NCI-H2171 treated with DMSO at 0.1 percent for 48 hours (cell line): Measurements from ENCODE around the gene TRIM58.

ENCODE experiments used
- DNase-seq: peaks from one replicate; lab custom pipeline; 2025; lab: John Stamatoyannopoulos, UW

TRIM58 gene, protein sequence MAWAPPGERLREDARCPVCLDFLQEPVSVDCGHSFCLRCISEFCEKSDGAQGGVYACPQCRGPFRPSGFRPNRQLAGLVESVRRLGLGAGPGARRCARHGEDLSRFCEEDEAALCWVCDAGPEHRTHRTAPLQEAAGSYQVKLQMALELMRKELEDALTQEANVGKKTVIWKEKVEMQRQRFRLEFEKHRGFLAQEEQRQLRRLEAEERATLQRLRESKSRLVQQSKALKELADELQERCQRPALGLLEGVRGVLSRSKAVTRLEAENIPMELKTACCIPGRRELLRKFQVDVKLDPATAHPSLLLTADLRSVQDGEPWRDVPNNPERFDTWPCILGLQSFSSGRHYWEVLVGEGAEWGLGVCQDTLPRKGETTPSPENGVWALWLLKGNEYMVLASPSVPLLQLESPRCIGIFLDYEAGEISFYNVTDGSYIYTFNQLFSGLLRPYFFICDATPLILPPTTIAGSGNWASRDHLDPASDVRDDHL

DNA sequence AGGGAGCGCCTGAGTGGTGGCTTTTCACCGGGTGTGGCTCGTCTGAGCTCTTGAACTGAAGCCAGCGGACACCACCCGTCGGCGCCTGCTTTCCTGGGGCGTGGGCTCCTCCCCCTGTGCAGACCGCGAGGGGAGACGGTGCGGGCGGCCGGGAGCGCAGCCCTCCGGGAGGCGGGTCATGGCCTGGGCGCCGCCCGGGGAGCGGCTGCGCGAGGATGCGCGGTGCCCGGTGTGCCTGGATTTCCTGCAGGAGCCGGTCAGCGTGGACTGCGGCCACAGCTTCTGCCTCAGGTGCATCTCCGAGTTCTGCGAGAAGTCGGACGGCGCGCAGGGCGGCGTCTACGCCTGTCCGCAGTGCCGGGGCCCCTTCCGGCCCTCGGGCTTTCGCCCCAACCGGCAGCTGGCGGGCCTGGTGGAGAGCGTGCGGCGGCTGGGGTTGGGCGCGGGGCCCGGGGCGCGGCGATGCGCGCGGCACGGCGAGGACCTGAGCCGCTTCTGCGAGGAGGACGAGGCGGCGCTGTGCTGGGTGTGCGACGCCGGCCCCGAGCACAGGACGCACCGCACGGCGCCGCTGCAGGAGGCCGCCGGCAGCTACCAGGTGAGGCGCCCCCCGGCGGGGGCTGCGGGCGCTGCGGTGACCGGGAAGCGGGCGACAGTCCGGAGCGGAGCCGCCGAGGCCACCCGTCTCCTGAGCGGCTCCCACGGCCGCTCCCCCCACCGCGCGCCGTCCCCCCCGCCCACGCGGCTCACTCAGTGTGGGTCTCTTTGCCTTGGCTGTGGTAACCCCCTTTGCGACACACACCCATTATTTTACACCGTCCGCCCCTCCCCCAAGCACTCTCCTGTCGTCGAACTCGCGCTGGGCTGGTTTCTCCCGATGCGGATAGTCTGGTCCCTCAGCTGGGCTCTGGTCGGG, at the start of gene TRIM58:
TSS of gene TRIM58 (plus strand) at position 119 of the 916 bp plus-strand sequence. CDS start at position 179, 60 bp downstream.
- no peak for DNase-seq

DNA sequence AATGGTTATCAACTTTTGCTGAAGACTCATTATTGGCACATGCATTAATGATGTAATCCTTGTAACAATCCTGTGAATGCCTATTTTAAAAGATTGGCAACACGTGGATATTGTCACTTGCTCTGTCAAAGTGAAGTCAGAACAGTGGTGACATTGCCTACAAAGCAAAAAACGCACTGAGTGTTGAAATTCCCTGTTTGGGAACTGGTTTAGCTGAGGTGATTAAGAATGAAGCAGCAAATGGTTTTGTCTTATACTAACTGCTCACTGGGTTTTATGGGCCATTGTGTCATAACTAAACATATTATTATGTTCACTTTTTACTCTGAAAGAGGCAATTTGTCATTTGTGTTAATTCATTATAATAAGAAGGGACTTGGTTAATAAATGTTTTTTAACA, 44.4 kb upstream of the TRIM58 start:
- no peak for DNase-seq

DNA sequence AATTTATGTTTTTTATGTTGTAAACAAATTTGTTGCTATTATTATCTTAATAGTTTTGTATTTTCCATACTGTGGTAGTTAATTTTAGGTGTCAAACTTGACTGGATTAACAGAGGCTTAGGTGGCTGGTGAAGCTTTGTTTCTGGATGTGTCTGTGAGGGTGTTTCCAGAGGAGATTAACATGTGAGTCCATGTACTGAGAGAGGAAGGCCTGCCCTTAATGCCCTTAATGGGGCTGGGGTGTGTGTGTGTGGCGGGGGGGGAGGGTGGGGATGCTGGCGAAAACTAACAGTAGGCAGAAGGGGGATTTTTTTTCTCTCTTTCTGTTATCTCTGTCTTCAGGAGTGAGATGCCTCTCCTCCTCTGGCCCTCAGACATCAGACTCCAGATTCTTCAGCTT, 34.9 kb upstream of the TRIM58 start:
- DNase-seq = no peak

DNA sequence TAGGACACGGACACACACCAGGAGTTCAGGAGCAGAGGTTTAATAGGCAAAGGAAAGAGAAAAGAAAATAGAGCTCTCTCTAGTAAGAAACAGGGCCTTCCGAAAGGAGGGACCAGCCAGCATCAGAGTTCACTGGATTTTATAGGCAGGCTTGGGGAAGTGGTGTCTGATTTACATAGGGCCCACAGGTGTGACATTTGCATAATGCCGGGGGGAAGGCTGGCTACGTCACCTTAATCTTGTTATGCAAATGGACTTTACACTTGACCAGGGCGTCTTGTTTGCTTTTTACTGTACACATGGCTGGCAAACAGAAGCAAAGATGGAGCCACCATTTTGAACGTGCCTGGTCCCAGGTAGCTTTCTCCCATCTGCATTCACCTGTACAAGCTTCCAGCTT, 33.0 kb upstream of the TRIM58 start, which contains the start of gene OR14A16:
TSS of gene OR14A16 (minus strand) at position 97 of the 400 bp plus-strand sequence. CDS start 8,390 bp downstream, outside the sequence.
- DNase-seq = no peak

DNA sequence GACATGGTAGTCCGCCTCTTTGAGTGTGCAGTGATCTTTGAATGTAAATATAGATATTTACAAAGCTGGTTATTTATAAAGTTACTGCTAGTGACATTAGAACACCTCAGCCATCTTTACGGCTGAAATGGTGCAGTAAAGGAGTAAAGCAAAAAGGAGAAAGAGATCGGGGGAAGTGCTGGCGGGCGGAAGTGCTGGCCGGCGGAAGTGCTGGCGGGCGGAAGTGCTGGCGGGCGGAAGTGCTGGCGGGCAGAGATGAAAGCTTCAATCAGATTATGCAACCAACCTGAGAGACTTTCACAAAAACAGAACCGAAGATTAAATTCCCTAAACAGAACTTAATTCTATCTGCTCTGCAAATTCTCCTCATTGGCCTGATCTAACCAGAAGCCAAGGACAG, 31.6 kb upstream of the TRIM58 start:
- DNase-seq = no peak

DNA sequence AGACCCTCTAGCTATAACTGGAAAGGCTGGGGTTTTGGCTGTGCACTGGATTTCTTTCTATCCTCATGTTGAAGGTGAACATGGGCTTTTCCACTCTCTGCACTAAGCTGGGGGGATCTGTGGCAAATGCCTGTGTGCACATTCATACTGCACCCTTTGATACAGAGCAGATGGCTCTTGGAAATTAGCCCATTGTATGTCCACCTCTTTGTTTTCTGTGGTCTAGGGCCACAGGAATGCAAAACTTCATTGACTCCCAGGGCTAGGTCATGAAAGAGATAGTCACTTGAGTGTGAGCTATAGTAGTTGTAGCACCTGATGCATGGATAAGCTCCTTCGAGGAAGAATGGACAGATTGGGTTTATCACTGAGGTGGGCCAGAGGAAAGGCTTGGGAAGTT, 27.3 kb upstream of the TRIM58 start:
- DNase-seq = no peak

DNA sequence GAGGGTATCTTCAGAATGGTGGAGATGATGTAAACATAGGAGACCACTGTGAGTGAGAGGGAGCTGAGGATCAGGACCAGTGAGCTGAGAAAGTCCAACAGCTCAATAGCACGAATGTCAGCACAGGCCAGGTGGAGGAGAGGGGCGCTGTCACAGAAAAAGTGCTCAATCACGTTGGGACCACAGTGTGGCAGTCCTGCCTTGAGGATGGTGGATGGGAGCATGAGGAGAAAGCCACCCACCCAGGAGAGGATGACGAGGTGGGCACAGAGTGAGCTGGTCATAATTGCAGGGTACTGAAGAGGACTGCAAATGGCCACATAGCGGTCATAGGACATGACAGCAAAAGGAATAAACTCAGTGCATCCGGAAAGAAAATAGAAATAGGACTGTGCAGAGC, 23.4 kb upstream of the TRIM58 start:
- DNase-seq = no peak

DNA sequence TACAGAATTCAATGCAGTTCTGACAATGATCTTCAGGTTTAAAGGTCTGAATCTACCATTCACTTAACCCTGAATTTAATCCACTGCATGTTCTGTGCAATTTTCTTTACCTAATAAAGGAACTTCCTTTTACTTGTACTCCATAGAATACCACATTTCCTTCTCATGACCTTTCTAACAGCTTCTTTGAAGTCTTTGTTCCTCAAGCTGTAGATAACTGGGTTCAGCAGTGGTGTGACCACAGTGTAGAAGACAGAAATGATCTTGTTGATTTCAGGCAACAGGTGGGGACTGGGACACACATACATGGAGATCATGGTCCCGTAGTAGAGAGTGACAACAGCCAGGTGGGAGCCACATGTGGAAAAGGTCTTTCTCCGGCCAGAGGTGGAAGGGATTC, 16.2 kb upstream of the TRIM58 start:
- DNase-seq = no peak

DNA sequence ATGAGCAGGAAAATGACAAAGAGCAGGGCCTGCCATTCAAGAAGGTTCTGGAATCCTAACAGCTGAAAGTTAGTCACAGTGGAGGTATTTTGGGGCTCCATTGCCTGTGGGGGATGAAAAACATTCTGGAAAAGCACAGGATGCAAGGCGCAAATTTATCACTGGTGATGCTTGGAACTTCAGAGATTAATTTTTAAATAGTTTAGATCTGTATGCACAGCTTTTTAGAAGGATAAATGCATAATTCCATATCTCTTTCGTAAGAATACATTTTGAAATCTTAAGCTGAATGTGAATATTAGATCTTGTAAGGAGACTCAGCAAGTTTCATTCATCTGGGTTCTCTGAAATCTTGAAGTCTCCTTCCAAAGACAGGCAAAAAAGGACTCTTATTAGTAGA, 15.2 kb upstream of the TRIM58 start, which contains the start of gene OR11L1:
TSS of gene OR11L1 (minus strand) at position 101 of the 400 bp plus-strand sequence. CDS start at position 101, 0 bp downstream.
- DNase-seq = no peak

DNA sequence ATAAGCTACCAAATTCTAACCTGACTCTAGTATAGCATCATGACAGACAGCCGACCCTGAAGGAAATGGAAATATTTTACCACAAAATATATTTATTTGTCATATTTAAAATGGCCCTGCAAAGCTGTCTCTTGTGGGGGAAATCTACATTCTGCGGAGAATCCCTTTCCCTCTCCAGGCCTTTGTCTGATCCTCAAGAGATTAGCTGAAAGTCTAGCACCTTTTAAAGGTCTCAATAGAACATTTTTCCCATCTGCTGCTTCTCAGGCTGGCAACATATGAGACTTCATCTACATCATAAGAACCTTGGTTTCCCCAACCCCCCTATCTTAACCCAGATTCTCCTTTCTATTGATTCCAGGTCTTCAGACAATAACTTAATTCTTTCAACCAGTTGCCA, 13.6 kb upstream of the TRIM58 start:
- no peak for DNase-seq

DNA sequence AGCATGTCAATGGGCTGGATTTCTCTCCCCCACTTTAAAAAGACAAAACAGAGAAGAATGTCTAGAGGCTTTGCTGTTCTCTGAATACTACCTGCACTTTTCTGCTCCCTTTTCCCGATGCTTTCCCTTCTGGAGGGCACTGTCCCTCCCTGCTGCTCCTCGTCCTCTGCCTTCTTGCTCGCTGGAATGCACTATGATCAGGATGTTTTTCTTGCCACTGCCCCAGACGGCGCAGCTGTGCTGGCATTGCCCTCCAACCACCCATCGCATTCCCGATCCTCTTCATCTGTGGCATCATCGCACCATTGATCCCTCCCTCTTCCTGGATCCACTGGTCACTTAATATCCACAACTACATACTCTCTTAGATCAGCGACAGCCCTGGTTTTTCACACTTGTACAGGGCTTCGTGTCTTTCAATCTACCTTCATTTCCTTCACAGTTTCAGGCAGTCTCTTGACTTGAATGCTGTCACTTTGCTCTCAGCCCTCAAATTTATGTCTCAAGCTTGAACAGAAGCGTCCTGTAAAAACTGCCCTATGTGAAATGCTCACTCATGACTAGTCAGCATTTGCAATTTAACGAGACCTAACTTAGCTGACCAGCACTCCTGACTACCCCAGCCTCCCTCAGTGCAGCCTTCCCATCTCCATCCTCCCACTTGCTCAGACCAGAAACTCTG, 11.8 kb upstream of the TRIM58 start:
- DNase-seq = no peak

DNA sequence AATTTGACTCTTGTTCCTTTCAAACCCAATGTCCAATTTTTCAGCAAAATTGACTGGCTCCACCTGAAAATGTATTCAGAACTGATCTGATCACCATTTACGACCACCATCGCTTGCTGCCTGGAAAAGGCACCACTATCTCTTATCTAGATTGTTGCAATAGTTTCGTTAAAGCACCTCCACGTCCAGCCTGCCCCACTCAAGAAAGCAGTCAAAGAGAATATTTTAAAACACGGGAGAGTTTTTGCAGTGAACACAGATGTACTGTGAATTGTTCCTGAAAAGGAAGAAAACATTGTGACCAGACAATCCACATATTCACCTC, 11.3 kb upstream of the TRIM58 start:
- DNase-seq = no peak

DNA sequence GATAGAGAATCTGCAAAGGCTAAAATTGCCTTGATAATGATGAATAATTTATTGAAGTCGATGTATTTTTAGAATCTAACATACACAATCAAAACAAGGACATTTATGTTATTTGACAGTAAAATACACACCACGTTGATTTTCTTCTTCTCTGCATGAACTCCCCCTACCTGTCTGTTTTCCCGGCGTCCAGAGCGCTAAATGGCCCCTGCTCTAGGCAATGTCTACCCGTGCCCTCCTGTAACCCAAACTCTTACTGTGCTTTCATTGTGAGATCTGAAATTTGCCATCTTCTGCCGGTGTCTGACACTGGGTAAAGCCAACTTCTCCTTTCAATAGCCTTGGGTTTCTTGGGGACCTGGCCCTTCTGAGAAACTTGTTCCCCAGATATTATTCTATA, 8.6 kb upstream of the TRIM58 start:
- no peak for DNase-seq

DNA sequence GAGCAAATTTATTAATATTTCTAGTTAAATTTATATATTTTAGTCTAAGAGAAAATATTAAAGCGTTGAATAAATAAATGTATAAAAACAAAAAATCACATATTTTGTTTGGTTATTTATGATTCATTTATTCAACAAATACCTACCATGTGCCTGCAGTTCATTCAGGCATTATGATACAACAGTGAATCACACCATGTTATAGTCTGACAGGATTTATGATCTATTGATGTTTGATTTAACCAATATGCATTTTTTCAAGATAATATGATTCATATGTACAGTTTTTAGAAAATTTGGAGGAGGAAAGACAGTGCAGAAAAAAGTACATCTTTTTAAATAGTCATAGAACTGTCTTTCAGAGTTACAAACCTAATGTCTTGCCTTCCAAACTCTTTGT, 7.4 kb upstream of the TRIM58 start:
- no peak for DNase-seq

DNA sequence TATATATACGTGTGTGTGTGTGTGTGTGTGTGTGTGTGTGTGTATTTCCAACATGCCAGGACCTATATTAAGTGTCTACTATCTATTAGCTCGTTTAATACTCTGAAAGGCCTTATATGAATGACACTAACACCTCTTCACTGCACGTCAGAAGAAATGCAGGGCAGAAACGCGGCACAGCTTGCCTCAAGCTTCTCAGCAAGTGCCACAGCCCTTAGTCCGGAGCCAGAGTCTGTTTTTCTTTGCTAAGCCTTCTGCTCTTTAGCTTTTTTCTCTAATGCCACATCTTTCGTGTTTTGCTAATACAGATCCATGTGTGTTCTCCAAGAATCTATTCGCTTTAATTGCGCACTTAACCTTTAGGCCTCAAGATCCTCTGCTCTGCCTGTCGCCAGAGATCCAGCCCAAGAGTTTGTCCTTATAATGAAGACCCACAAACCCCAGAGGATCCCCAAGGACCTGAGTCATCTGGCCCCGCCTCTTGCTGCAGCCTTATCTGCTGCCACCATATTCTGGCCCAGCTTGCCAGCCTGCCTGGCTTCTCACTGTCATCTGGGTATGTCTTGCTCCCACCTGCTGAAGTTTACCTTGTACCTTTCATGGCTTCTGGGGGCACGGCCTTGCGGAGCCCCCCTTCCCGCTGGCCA, 2.0 kb upstream of the TRIM58 start:
- no peak for DNase-seq

DNA sequence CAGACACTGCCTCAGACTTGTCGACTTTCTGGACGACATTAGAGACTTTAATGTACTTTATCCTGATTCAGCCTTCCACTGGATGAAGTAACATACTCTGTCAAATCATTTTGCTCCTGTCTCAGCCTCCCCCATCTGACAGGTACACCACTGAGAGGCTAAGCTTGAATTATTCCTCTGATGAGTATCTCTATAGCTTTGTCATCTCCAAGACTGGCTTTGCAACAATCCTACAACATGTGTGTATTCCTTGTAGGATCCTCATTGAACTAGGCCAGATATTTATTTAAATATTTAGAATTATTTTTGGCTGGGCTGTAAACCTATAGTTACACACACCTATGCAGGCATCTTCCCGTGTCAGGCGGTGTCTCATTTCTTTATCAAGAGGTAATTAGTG, 1.1 kb upstream of the TRIM58 start:
- DNase-seq = no peak

DNA sequence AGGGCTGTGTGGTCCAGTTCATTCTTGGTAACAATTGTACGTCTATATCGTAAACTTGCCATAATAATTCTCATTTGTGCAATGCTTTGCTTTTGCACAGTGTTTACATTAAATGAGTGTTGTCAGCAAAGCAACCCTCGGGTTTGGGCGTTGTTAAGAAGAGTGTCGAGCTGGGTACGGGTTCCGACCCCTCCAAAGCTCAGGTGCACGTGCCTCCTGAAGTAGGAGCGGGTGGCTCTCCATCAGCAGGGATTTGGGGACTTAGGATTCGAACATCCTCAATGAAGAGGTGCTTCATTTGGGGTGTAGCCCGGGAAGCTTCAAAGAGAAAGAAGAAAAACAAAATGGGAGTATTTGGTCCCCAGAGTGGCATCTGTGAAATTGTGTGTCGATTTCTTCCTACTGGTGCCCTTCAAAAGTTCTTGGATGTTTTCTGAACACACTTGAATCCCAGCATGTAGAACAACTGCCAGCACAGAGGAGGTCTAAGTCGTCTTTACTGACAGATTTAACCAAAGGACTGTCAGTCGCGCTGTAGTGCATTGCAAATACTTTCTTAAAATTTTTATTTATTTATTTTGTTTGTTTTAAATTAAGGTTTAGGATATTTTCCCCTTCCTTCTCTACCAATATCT, 1.1 kb downstream of the TRIM58 start:
- no peak for DNase-seq

DNA sequence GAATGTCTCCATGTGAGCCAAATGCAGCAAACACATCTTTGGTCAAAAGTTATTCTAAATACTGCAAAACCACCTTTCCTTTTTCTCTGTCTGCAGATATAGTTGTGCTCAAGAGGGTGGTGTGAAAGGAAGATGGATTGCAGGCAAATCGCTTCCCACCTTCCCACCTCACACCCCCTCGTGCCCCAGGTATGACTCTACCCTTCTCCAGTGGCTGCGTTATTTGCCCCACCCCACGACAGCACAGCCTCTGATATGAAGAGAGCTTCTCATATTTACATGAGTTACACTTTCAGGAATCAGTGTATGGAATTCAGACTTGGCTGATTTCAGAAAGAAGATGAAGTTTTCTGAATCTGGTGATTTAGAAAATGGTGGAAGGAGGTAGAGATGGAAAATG, 5.8 kb downstream of the TRIM58 start:
- no peak for DNase-seq

DNA sequence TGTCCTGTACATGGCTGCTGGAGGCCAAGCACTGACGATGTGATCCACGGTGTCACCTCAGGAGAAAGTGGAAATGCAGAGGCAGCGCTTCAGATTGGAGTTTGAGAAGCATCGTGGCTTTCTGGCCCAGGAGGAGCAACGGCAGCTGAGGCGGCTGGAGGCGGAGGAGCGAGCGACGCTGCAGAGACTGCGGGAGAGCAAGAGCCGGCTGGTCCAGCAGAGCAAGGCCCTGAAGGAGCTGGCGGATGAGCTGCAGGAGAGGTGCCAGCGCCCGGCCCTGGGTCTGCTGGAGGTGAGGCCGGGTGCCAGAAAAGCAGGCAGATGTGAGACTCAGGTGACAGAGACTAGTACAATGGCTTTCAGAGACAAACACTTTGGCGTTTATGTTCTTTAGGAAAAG, 7.7 kb downstream of the TRIM58 start:
- no peak for DNase-seq

DNA sequence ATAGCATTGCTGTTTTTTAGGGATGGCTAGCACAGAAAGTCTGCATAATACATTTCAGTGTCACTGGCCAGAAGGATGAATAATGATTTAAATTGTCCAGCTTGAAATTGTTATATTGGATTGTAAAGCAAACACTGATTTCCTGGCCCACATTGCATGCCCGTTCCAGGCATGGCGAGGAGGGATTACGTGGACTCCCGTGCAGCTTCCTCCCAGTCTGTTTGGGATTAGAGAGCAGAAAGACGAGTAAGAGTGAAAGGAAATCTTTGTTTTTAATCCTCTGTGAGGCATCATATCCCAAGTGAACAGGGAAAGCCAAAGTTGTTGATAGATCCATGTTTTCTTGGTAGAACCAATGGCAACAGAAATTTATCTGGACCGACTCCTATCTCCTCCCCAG, 8.4 kb downstream of the TRIM58 start:
- no peak for DNase-seq

DNA sequence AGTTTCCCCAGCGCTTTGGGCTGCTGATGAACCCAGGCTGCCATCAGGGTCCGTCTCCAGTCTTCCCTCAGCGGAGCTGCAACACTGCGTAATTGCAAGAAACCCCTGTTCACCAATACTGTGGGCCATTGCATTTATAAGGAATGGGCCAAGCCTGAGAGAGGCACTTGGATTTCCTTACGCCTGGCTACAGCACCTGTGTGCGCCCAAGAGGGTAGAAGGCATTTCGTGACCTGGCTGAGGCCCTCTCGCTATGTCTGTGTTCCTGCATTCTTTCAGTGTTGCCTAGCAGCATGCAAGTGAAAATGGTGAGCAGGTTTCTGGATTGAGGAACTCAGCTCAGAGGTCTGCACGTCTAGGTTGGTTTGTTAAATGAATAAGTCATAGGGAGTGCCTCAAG, 26.4 kb downstream of the TRIM58 start:
- DNase-seq = no peak
